HUES6 (cell line): ENCODE results near the gene HEXIM1.

Source experiments
- H3K27ac ChIP-seq: 2 replicates; pipeline ENCODE4 v1.7.0; 2013; ENCODE audit warnings: low read depth, mild to moderate bottlenecking, low read length, inconsistent platforms
- H3K27me3 ChIP-seq: 2 replicates; pipeline ENCODE4 v1.6.1; 2013; ENCODE audit warnings: low read length; ENCODE audit not compliant: control insufficient read depth, insufficient read depth
- H3K36me3 ChIP-seq: 2 replicates; pipeline ENCODE4 v1.6.1; 2013; ENCODE audit warnings: low read length; ENCODE audit not compliant: control insufficient read depth, insufficient read depth
- H3K4me1 ChIP-seq: 2 replicates; pipeline ENCODE4 v1.6.1; 2013; ENCODE audit warnings: low read length; ENCODE audit not compliant: control insufficient read depth, insufficient read depth
- H3K4me3 ChIP-seq: 2 replicates; pipeline ENCODE4 v1.5.1; 2013; ENCODE audit warnings: low read depth, low read length
- H3K9ac ChIP-seq: one replicate; pipeline ENCODE4 v1.6.1; 2013; ENCODE audit warnings: mild to moderate bottlenecking, low read length
- H3K9me3 ChIP-seq: 2 replicates; pipeline ENCODE4 v1.6.1; 2013; ENCODE audit warnings: low read depth, low read length; ENCODE audit not compliant: control insufficient read depth, insufficient read depth

The HEXIM1 gene

DNA sequence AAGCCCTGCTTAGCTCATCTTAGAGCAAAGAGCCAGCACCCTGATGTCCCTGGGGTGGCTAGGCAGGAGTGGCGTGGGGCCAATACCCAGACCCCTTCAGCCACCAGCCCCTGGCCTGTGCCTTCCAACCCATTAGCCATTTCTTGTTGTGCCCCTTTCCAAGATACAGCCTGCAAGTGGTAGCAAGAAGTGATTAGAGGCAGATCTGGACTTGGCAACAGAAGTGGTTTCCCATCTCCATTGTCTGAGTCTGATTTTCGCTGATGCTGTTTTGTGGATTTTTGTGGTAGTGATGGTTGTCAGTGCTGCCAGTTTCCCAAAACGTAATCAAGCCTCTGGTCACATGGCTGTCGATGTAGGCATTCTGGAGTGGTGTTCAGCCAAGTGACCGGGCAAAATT lies 41.7 kb upstream of the HEXIM1 start:
- no peaks in the 10 kb centered on the region for H3K27me3 ChIP-seq
- H3K27ac ChIP-seq, result no peak overlapping the region
- no peak overlapping the region for H3K4me3 ChIP-seq
- H3K9me3 ChIP-seq, result no peaks in the 10 kb centered on the region
- no peak overlapping the region for H3K9ac ChIP-seq
- H3K36me3 ChIP-seq, result peaks cover 81% of the 10 kb centered on the region
- no peaks in the 10 kb centered on the region for H3K4me1 ChIP-seq

GRCh38 chr17:45107293-45108010 lies 40.8 kb upstream of the HEXIM1 start:
- H3K27ac ChIP-seq, result no peak overlapping the region
- no peak overlapping the region for H3K9ac ChIP-seq
- no peaks in the 10 kb centered on the region for H3K9me3 ChIP-seq
- no peaks in the 10 kb centered on the region for H3K27me3 ChIP-seq
- H3K36me3 ChIP-seq, result peaks cover 73% of the 10 kb centered on the region
- no peaks in the 10 kb centered on the region for H3K4me1 ChIP-seq
- H3K4me3 ChIP-seq, result no peak overlapping the region

DNA sequence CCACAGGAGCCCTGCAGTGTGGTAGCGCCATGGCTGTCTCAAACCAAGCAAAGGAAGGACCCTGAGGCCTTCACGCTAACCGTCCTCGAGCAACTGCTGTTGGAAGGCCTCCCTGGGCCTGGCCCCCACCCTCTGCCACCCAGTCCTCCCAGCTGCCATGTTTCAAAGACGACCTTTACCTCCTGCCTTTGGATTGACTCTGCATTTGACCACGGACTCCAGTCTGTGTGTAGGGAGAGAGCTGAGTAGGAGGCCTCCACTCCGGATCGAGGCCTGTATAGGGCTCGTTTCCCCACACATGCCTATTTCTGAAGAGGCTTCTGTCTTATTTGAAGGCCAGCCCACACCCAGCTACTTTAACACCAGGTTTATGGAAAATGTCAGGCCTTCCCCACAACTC lies 40.2 kb upstream of the HEXIM1 start:
- H3K9ac ChIP-seq, result no peak overlapping the region
- H3K36me3 ChIP-seq, result peaks cover 73% of the 10 kb centered on the region
- H3K4me1 ChIP-seq, result no peaks in the 10 kb centered on the region
- no peaks in the 10 kb centered on the region for H3K27me3 ChIP-seq
- no peak overlapping the region for H3K4me3 ChIP-seq
- no peaks in the 10 kb centered on the region for H3K9me3 ChIP-seq
- H3K27ac ChIP-seq, result no peak overlapping the region

- no peak overlapping the region for H3K9ac ChIP-seq
Measured at GRCh38 chr17:45108595-45109521, 39.4 kb upstream of the HEXIM1 start.

DNA sequence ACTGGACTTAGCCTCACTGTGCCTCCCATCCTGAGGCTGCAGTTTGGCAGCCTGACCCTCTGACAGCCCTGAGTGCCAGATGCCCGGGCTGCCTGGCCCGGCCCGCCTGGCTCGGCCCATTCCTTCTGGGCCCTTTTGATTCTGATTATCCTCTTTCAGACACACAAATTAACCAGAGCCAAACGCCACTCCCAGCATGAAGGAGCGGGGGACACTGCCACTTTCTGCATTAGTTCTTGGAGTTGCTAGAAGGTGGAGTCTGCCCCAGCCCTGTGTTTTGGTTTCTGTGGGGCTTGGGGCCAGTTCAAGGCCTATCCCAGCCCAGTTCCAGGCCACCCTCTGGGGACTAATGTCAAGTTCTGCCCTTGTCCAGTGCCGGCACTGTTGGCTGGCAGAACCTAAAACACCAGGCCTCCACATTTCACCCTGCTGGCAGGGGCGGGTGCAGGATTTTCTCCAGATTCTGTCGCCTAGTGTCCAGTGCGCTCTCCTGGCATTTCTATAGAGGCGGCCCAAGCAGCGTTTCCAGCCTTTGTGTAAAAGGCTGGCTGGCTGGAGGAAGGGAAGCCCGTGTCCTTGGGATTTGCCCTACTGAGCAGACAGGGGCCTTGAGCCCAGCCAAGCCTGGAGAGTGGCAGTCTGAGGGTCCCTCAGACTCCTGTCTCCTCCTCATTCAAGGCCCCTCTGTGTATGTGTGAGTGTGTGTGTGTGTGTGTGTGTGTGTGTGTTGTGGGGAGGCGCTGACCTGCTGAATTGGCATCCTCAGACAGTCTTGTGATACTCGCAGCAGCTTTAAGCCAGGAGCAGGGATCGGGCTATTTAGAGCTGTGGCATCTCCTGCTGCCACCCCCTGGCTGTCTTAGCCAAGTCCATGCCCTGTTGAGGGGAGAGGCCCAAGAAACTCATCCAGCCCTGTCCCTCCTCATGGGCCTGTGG lies 37.3 kb upstream of the HEXIM1 start:
- H3K27me3 ChIP-seq, result no peaks in the 10 kb centered on the region
- H3K4me1 ChIP-seq, result no peaks in the 10 kb centered on the region; the same call in 1 of the 2 replicates
- peaks cover 50% of the 10 kb centered on the region for H3K36me3 ChIP-seq
- no peak overlapping the region; the same call in 1 of the 2 replicates for H3K27ac ChIP-seq
- no peaks in the 10 kb centered on the region for H3K9me3 ChIP-seq
- H3K9ac ChIP-seq, result no peak overlapping the region
- no peak overlapping the region for H3K4me3 ChIP-seq

More at GRCh38 chr17:45108595-45109521, 39.4 kb upstream of the HEXIM1 start:
- peaks cover 69% of the 10 kb centered on the region for H3K36me3 ChIP-seq
- no peaks in the 10 kb centered on the region for H3K9me3 ChIP-seq
- H3K27me3 ChIP-seq, result no peaks in the 10 kb centered on the region
- H3K4me3 ChIP-seq, result no peak overlapping the region
- no peaks in the 10 kb centered on the region for H3K4me1 ChIP-seq
- H3K27ac ChIP-seq, result no peak overlapping the region

DNA sequence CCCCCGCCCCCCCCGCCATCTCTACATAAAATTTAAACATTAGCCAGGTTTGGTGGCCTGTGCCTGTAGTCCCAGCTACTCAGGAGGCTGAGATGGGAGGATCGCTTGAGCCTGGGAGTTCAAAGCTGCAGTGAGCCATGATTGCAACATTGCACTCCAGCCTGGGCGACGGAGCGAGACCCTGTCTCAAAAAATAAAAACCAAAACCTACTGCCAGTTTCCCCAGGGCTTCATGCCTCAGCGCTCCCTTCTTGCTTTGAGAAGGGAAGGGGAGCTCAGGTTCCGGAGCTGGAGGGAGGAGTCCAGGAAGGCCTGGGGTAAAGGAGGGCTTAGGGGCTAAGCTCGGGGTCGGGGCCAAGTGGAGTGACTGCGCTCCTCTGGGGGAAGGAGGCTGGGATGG lies 36.4 kb upstream of the HEXIM1 start:
- Histone ChIP-seq H3K9me3 (no peaks in the 10 kb centered on the region), H3K4me3 (no peak overlapping the region), H3K36me3 (peaks cover 41% of the 10 kb centered on the region), H3K4me1 (peaks cover 7% of the 10 kb centered on the region; the same call in 1 of the 2 replicates), H3K27me3 (no peaks in the 10 kb centered on the region), H3K9ac (no peak overlapping the region), H3K27ac (no peak overlapping the region)

GRCh38 chr17:45112559-45113423 lies 35.5 kb upstream of the HEXIM1 start:
- H3K9ac ChIP-seq, result no peak overlapping the region
- peaks cover 7% of the 10 kb centered on the region; the same call in 1 of the 2 replicates for H3K4me1 ChIP-seq
- H3K36me3 ChIP-seq, result peaks cover 37% of the 10 kb centered on the region
- H3K27me3 ChIP-seq, result no peaks in the 10 kb centered on the region
- H3K4me3 ChIP-seq, result no peak overlapping the region
- H3K27ac ChIP-seq, result no peak overlapping the region
- no peaks in the 10 kb centered on the region for H3K9me3 ChIP-seq

- no peak overlapping the region for H3K4me3 ChIP-seq
- no peak overlapping the region for H3K27ac ChIP-seq
- H3K9me3 ChIP-seq, result no peaks in the 10 kb centered on the region
- peaks cover 7% of the 10 kb centered on the region; the same call in 1 of the 2 replicates for H3K4me1 ChIP-seq
- H3K36me3 ChIP-seq, result peaks cover 33% of the 10 kb centered on the region
- H3K27me3 ChIP-seq, result no peaks in the 10 kb centered on the region
- no peak overlapping the region for H3K9ac ChIP-seq
Measured at GRCh38 chr17:45113424-45113754, 34.9 kb upstream of the HEXIM1 start.

- H3K36me3 ChIP-seq, result peaks cover 23% of the 10 kb centered on the region
- H3K9ac ChIP-seq, result no peak overlapping the region
Measured at GRCh38 chr17:45114117-45114932, 34.0 kb upstream of the HEXIM1 start.

More at GRCh38 chr17:45114117-45114932, 34.0 kb upstream of the HEXIM1 start:
- H3K27me3 ChIP-seq, result no peaks in the 10 kb centered on the region
- H3K9me3 ChIP-seq, result no peaks in the 10 kb centered on the region
- H3K27ac ChIP-seq, result peak overlapping the region; percentile 54; the same call in 1 of the 2 replicates
- H3K4me1 ChIP-seq, result peaks cover 7% of the 10 kb centered on the region; the same call in 1 of the 2 replicates
- H3K4me3 ChIP-seq, result no peak overlapping the region
